ENCODE data around the gene ANKRD34A.

DNA sequence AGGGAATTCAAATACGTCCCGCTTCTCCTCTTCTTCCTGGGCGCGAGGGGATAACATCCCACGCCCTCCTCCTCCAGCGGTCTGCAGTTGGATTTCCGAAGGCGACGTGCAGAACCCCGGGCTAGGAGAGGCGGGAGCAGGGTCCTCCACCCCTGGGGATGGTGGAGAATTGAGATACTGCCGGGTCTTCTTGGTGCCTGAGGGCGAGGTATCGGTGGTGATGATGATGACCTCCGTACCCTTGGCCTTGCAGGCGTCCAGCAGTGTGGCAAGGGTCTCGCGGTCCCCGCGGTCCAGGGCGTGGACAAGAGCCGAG, 3.3 kb downstream of the ANKRD34A start:
- TF ChIP-seq FOXP2 (optimal IDR thresholded peaks at IDR 0.05; ENCODE audit: control extremely low read depth, extremely low read length, insufficient read depth) (no peak), EZH2 (IDR thresholded peaks at IDR 0.05) (no peak)

All from SK-N-MC (cell line).